Stimulated activated CD8-positive, alpha-beta memory T cell treated with anti-CD3 and anti-CD28 coated beads, Interleukin-4, amount 100 ng/mL, for 4 hours (primary cell): Measurements from ENCODE around the gene SIX5.

Source experiments
- DNase-seq, 2 donors: peaks; one replicate each; pipeline ENCODE4 v3.0.0-alpha.2; 2020; ENCODE audit warnings: low read depth in 2 of 2, low spot score in 1 of 2

Gene SIX5

DNA sequence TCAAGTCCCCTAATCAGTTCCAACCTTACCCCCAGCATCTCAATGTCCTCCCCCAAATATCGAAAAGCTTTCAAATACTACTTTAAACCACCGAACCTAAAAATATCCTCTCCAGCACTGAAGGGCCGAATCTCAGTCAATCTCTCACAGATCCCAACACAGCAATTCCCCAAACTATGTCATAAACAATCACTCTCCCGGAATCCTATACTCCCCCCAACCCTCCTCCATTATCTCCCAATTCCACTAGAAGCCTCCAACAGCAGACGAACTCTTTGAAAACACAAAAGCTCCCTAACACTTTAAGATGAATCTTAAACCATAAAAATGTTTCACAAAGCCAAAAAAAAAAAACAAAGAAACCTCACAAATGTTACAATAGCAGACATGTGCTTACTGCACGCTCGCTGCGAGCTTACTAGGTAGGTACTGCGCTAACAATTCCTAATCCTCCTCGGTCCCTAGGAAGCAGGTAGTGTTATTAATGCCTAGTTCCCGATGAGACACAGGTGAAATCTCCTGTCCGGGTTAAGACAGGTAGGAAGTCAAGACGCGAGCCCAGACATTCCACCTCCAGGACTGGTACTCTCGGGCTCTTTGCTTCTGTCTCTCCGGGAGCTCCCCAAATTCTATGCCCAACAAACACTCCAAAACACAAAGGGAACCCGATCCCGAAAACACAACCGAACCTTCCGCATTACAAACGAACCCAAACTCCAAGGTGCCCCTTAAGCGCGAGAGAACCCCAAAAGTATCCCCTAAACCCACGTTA, 52.5 kb downstream of the SIX5 start:
- DNase-seq = no peak

DNA sequence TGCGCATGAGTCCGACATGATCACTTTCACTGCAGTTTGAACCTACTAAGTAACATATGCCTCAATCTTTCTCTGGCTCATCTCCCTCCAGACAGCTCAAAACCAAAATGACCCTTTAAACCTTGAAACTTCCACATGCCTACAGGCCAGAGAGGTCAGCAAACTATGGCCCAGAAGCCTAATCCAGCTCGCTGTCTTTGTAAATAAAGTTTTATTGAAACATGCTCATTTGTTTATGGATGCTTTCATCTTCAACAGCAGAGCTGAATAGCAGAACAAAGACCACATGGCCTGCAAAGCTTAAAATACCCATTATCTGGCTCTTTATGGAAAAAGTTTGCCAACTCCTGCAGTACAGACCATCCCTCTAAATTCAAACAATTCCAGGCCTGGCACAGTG, 53.9 kb downstream of the SIX5 start:
- no peak for DNase-seq
